ENCODE measurements around the gene TEDC1.

DNA sequence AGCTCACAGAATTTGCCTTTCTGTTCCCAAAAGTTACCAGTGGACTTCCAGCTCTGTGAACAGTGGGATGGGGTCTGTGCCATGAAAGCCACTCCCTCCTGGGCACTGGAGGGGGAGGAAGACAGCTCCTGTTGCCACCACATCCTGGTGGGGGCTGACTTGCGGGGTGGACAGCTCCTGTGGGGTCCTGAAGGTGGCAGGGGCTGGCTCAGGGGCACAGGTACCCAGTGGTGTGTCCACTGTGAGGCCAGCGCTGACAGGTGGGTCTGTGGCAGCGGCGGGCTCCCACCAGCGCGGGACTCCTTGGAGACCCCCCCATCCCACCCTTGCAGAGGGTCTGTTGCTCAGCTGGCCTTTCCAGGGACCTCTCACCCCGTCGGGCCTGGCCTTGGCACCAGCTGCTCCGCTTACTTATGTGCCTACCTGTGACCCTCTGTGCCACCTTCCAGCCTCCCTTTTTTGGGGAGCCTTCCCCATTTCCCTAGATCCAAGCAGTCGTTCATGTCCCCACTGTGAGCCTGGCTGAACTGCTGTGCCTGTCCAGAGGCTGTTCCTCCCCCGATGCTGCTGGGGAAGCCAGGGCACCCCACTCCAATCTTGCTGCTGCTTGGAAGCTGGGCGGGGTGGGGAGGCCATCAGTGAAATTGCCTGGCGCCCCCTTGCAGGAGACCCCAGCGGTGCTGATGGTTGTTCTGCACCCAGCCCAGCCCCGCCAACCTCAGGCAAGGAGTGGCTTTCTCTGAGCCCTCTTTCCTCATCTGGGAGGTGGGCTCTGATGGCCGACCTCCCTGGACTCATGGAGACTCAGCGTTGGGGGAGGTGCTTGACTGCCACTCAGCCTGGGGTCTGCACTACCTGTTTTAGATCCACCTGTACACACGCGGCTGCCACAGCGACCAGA, 2.2 kb downstream of the TEDC1 start:
- TF ChIP-seq ZBTB49 (tag by site-specific recombination; IDR thresholded peaks at IDR 0.05; ENCODE audit: low read depth), result no peak
- TF ChIP-seq CTCF (tag by site-specific recombination; IDR thresholded peaks at IDR 0.05), result no peak
- TF ChIP-seq, protein P1, sequence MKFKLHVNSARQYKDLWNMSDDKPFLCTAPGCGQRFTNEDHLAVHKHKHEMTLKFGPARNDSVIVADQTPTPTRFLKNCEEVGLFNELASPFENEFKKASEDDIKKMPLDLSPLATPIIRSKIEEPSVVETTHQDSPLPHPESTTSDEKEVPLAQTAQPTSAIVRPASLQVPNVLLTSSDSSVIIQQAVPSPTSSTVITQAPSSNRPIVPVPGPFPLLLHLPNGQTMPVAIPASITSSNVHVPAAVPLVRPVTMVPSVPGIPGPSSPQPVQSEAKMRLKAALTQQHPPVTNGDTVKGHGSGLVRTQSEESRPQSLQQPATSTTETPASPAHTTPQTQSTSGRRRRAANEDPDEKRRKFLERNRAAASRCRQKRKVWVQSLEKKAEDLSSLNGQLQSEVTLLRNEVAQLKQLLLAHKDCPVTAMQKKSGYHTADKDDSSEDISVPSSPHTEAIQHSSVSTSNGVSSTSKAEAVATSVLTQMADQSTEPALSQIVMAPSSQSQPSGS (tag by site-specific recombination; IDR thresholded peaks at IDR 0.05; ENCODE audit: low read depth), result no peak
- TF ChIP-seq ZNF169 (tag by site-specific recombination; IDR thresholded peaks at IDR 0.05), result no peak
